Trophoblast cell (in vitro differentiated cells and primary cell): ENCODE results near the gene CDH1.

Source experiments
- DNase-seq, 2 donors: peaks; one replicate each; pipeline ENCODE4 v3.0.0-alpha.2; 2016
- H2AFZ ChIP-seq: 2 replicates; pipeline ENCODE4 v1.6.1; 2013; ENCODE audit warnings: low read length, moderate library complexity, mild to moderate bottlenecking; ENCODE audit not compliant: insufficient read depth, poor library complexity
- H2AK5ac ChIP-seq: 2 replicates; pipeline ENCODE4 v1.6.1; 2013; ENCODE audit warnings: mild to moderate bottlenecking, low read length
- H2BK120ac ChIP-seq: 2 replicates; pipeline ENCODE4 v1.6.1; 2013; ENCODE audit warnings: low read length, mild to moderate bottlenecking, moderate library complexity; ENCODE audit not compliant: insufficient read depth, poor library complexity
- H2BK12ac ChIP-seq: 2 replicates; pipeline ENCODE4 v1.6.1; 2013; ENCODE audit warnings: mild to moderate bottlenecking, low read length, moderate library complexity
- H2BK5ac ChIP-seq: 2 replicates; pipeline ENCODE4 v1.6.1; 2013; ENCODE audit warnings: low read length, low read depth, moderate library complexity, mild to moderate bottlenecking; ENCODE audit not compliant: poor library complexity
- H3K14ac ChIP-seq: 2 replicates; pipeline ENCODE4 v1.6.1; 2013; ENCODE audit warnings: mild to moderate bottlenecking, low read length
- H3K18ac ChIP-seq: 2 replicates; pipeline ENCODE4 v1.6.1; 2013; ENCODE audit warnings: mild to moderate bottlenecking, low read length
- H3K23ac ChIP-seq: 2 replicates; pipeline ENCODE4 v1.6.1; 2013; ENCODE audit warnings: low read length
- H3K27ac ChIP-seq: 2 replicates; pipeline ENCODE4 v1.5.1; 2013; ENCODE audit warnings: low read depth, mild to moderate bottlenecking, inconsistent platforms, low read length, moderate library complexity
- H3K27me3 ChIP-seq: 2 replicates; pipeline ENCODE4 v1.6.1; 2013; ENCODE audit warnings: inconsistent platforms, mild to moderate bottlenecking, low read length, moderate library complexity; ENCODE audit not compliant: insufficient read depth
- H3K36me3 ChIP-seq, 2 experiments: 1 replicate in 1 of 2; 2 replicates in 1 of 2; pipeline ENCODE4 v1.6.1; 2013; ENCODE audit warnings: low read length in 2 of 2, mild to moderate bottlenecking in 2 of 2, moderate library complexity in 1 of 2; ENCODE audit not compliant: insufficient read depth in 2 of 2, control insufficient read depth in 1 of 2
- H3K4ac ChIP-seq: 2 replicates; pipeline ENCODE4 v1.6.1; 2013; ENCODE audit warnings: low read depth, mild to moderate bottlenecking, low read length, moderate library complexity
- H3K4me1 ChIP-seq, 2 experiments: 1 replicate in 1 of 2; 2 replicates in 1 of 2; pipeline ENCODE4 v1.6.1; 2013; ENCODE audit warnings: low read length in 2 of 2, mild to moderate bottlenecking in 2 of 2, moderate library complexity in 1 of 2; ENCODE audit not compliant: insufficient read depth in 2 of 2, control insufficient read depth in 1 of 2
- H3K4me2 ChIP-seq: 2 replicates; pipeline ENCODE4 v1.6.1; 2013; ENCODE audit warnings: inconsistent platforms, mild to moderate bottlenecking, low read length, moderate library complexity
- H3K4me3 ChIP-seq: 2 replicates; pipeline ENCODE4 v1.5.1; 2013; ENCODE audit warnings: mild to moderate bottlenecking, low read depth, low read length, inconsistent platforms
- H3K79me1 ChIP-seq: one replicate; pipeline ENCODE4 v1.6.1; 2013; ENCODE audit warnings: low read length
- H3K79me2 ChIP-seq: 2 replicates; pipeline ENCODE4 v1.6.1; 2013; ENCODE audit warnings: low read length, mild to moderate bottlenecking; ENCODE audit not compliant: control insufficient read depth, insufficient read depth, poor library complexity
- H3K9ac ChIP-seq: 2 replicates; pipeline ENCODE4 v1.6.1; 2013; ENCODE audit warnings: mild to moderate bottlenecking, low read length
- H3K9me3 ChIP-seq: 2 replicates; pipeline ENCODE4 v1.6.1; 2013; ENCODE audit warnings: low read depth, mild to moderate bottlenecking, control low read depth, inconsistent platforms, low read length; ENCODE audit not compliant: insufficient read depth
- H4K12ac ChIP-seq: 2 replicates; pipeline ENCODE4 v1.6.1; 2013; ENCODE audit warnings: low read depth, mild to moderate bottlenecking, low read length, moderate library complexity
- H4K8ac ChIP-seq: 2 replicates; pipeline ENCODE4 v1.6.1; 2013; ENCODE audit warnings: low read depth, mild to moderate bottlenecking, low read length, moderate library complexity
- H4K91ac ChIP-seq: one replicate; pipeline ENCODE4 v1.6.1; 2013; ENCODE audit warnings: low read depth, mild to moderate bottlenecking, low read length, moderate library complexity
- WGBS: extraction: QIAGEN DNeasy Blood & Tissue Kit; methylation state at CpG from one replicate; pipeline ENCODE4 v1.1.7; 2013; ENCODE audit warnings: missing lambda C conversion rate; ENCODE audit not compliant: insufficient read length, insufficient coverage; ENCODE audit errors: extremely low coverage; 5-methylcytosine and 5-hydroxymethylcytosine counted together

The CDH1 gene

DNA sequence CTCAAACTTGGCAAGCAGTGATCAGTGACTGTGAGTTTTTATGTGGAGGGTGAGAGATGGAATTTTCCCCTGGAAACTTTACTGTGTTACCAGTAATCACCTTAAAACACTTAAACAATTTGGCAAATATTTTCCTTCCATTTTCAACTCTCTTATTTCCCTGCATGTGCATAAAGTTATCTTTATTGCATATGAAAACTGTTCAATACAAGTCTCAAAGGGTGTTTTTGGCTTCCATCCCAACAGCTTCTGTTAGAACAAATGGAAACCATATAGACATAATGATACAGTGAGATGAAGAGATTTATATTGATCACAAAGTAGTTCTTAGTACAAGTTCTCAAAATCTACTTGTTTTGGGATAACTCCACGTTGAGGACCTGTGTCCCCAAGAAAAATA, 69.9 kb downstream of the CDH1 start:
- no CpG with 5 or more reads among the region's 1 CpG for WGBS

DNA sequence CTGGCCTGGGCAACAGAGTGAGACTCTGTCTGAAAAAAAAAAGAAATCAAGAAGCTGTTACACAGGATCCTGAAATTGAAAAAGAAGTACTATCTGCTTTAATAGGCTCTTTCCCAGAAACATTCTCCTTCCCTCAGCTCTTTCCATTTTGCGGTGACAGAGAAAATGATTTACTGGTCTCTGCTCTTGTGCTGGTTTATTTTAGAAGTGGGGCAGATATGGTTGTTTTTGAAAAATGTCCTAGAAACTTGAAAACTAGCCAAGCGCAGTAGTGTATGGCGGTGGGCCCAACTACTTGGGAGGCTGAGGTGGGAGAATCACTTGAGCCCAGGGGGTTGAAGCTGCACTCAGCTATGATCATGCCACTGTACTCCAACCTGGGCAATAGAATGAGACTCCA, 77.4 kb downstream of the CDH1 start:
- DNase-seq, result no peak
- Histone ChIP-seq H4K8ac (no peak overlapping the region), H3K23ac (no peak overlapping the region)

More for the DNA sequence above, 69.9 kb downstream of the CDH1 start:
- Histone ChIP-seq H3K36me3 (peaks cover 24 to 36% of the 10 kb centered on the region in 2 experiments), H3K23ac (no peak overlapping the region), H3K79me1 (no peaks in the 10 kb centered on the region), H4K91ac (no peak overlapping the region), H2BK12ac (no peak overlapping the region), H3K18ac (no peak overlapping the region), H3K4me1 (peaks cover 4 to 16% of the 10 kb centered on the region in 2 experiments), H2AFZ (no peak overlapping the region), H3K27ac (no peak overlapping the region), H3K4me3 (no peak overlapping the region), H3K4ac (no peak overlapping the region), H2BK120ac (no peak overlapping the region), H3K14ac (no peak overlapping the region), H3K27me3 (no peaks in the 10 kb centered on the region), H3K9ac (no peak overlapping the region), H4K12ac (no peak overlapping the region), H3K4me2 (no peak overlapping the region), H3K79me2 (no peaks in the 10 kb centered on the region), H2AK5ac (no peak overlapping the region), H3K9me3 (no peaks in the 10 kb centered on the region), H4K8ac (no peak overlapping the region), H2BK5ac (no peak overlapping the region)
- peak in 1 of 2 donors; percentile 32 for DNase-seq

DNA sequence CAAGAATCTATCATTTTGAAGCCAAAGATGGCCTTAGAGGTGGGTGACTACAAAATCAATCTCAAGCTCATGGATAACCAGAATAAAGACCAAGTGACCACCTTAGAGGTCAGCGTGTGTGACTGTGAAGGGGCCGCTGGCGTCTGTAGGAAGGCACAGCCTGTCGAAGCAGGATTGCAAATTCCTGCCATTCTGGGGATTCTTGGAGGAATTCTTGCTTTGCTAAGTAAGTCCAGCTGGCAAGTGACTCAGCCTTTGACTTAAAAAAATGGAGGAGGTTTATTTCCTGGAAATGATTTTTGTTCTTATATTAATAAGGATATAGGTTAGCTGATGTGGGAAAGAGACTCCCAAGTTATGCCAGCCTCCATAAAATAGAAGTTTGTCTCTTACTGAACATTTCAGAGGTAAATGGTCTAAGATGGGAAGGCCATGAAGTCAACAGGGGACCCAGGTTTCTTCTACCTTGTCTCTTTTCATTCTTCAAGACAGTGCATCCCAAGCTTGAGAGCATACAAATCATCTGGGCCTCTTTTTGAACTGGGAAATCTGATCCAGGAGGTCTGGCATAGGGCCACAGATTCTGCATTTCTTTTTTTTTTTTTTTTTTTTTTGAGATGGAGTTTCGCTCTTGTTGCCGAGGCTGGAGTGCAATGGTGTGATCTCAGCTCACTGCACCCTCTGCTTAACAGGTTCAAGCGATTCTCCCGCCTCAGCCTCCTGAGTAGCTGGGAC, 86.5 kb downstream of the CDH1 start:
- H3K27ac ChIP-seq, result peak overlapping the region; percentile 76
- no peaks in the 10 kb centered on the region for H3K79me2 ChIP-seq
- no peak overlapping the region for H4K12ac ChIP-seq
- no peak overlapping the region for H3K4ac ChIP-seq
- no peak overlapping the region for H3K4me2 ChIP-seq
- no peak overlapping the region for H3K18ac ChIP-seq
- peak overlapping the region; percentile 25 for H2BK12ac ChIP-seq
- DNase-seq, result peak; percentile 84 to 94
- H2BK5ac ChIP-seq, result peak overlapping the region; percentile 75
- H2AK5ac ChIP-seq, result no peak overlapping the region
- peaks cover 4% of the 10 kb centered on the region for H3K79me1 ChIP-seq
- H2BK120ac ChIP-seq, result peak overlapping the region; percentile 21
- H3K27me3 ChIP-seq, result no peaks in the 10 kb centered on the region
- H4K91ac ChIP-seq, result no peak overlapping the region
- H3K23ac ChIP-seq, result no peak overlapping the region
- peaks cover 31 to 48% of the 10 kb centered on the region in 2 experiments for H3K36me3 ChIP-seq
- peaks cover 2 to 11% of the 10 kb centered on the region in 2 experiments for H3K4me1 ChIP-seq
- H4K8ac ChIP-seq, result no peak overlapping the region
- H2AFZ ChIP-seq, result no peak overlapping the region
- no peaks in the 10 kb centered on the region for H3K9me3 ChIP-seq
- no peak overlapping the region for H3K14ac ChIP-seq
- no CpG with 5 or more reads among the region's 8 CpGs for WGBS
- no peak overlapping the region for H3K9ac ChIP-seq
- no peak overlapping the region for H3K4me3 ChIP-seq

More for the DNA sequence above, 77.4 kb downstream of the CDH1 start:
- Histone ChIP-seq H3K27ac (no peak overlapping the region), H3K9me3 (no peaks in the 10 kb centered on the region), H3K9ac (no peak overlapping the region), H3K27me3 (no peaks in the 10 kb centered on the region), H3K4me3 (no peak overlapping the region), H3K4me2 (no peak overlapping the region), H3K14ac (no peak overlapping the region), H3K4me1 (peaks cover 0 to 2% of the 10 kb centered on the region in 2 experiments), H2BK120ac (no peak overlapping the region), H2BK5ac (no peak overlapping the region), H3K79me2 (no peaks in the 10 kb centered on the region), H2AK5ac (no peak overlapping the region), H3K18ac (no peak overlapping the region), H4K91ac (no peak overlapping the region), H4K12ac (no peak overlapping the region), H2AFZ (no peak overlapping the region), H3K79me1 (no peaks in the 10 kb centered on the region), H2BK12ac (no peak overlapping the region), H3K36me3 (peaks cover 49 to 63% of the 10 kb centered on the region in 2 experiments), H3K4ac (no peak overlapping the region)
- no CpG with 5 or more reads among the region's 3 CpGs for WGBS

- H3K14ac ChIP-seq, result no peak overlapping the region
- H2BK12ac ChIP-seq, result no peak overlapping the region
- H2AFZ ChIP-seq, result no peak overlapping the region
Measured at GRCh38 chr16:68825427-68825826, 88.3 kb downstream of the CDH1 start.

More at GRCh38 chr16:68825427-68825826, 88.3 kb downstream of the CDH1 start:
- no peak for DNase-seq
- Histone ChIP-seq H3K4me1 (peaks cover 2 to 11% of the 10 kb centered on the region in 2 experiments), H3K4me3 (no peak overlapping the region), H3K36me3 (peaks cover 36 to 52% of the 10 kb centered on the region in 2 experiments), H2AK5ac (no peak overlapping the region), H3K18ac (peak overlapping the region; percentile 33), H3K79me2 (no peaks in the 10 kb centered on the region), H3K9ac (no peak overlapping the region), H3K79me1 (peaks cover 4% of the 10 kb centered on the region), H2BK5ac (no peak overlapping the region), H3K4ac (no peak overlapping the region), H4K12ac (no peak overlapping the region), H3K27me3 (no peaks in the 10 kb centered on the region), H4K8ac (no peak overlapping the region), H3K4me2 (no peak overlapping the region), H2BK120ac (no peak overlapping the region), H3K23ac (no peak overlapping the region), H3K27ac (no peak overlapping the region), H3K9me3 (no peaks in the 10 kb centered on the region), H4K91ac (no peak overlapping the region)
